ENCODE data around the gene AZGP1. TPM values are rescaled to one million over a fixed set of nuclear protein-coding genes. Genes with fewer than 3 reads are reported as not detected.
A peak's percentile ranks its signal among the peaks of the same experiment; 100 is the strongest.

The AZGP1 gene
- total RNA-seq (ENCODE audit: unreplicated experiment): not detected
- long read RNA-seq: 0 reads

DNA sequence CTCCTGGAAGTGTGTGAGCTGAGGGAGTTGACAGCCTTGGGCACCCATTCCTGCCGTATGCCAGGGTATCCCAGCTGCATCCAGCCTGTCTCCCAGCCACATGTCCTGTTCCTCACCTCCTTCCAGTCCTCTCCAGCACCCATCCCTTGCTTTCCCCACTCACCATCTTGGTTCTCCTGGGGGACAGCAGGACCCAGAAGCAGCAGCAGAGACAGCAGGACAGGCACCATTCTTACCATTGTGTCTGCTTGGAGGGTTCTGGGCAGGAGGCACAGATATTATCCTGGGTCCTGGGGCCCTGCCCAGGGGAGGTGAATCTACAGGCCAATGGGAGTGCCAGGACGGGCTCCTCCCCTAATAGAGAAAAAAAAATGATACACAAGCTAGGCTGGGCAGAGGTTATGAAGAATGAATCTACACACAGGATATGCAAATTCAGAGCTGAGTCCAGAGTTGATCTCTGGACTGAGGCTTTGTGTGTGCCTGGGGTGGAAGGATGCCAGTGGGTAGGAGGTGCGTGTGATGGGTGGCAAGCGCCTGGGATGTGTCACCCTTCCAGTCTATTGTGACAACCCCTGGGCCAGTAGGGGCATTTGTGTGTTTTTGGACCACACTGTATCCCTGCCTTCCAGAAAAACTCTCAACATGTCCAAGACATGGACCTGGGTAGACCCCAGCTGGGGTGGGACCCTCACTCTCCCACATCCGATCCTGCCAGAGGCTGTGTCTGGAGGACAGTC lies at the start of gene AZGP1:
Gene AZGP1, minus strand, starts transcription at position 250 of the 740 bp plus-strand sequence. Its CDS starts 11 bp downstream, at position 239.
- Mint-ChIP-seq H3K9me3 (ENCODE audit: unreplicated experiment) (no peaks in the 10 kb centered on the region), H3K4me3 (ENCODE audit: unreplicated experiment) (no peak within 1 kb of the TSS), H3K36me3 (ENCODE audit: low read depth, unreplicated experiment) (no peaks in the 10 kb centered on the region), H3K27ac (ENCODE audit: unreplicated experiment) (no peak within 1 kb of the TSS), H3K4me1 (ENCODE audit: unreplicated experiment) (no peaks in the 10 kb centered on the region), H3K27me3 (ENCODE audit: unreplicated experiment) (no peaks in the 10 kb centered on the region)
- DNase-seq (ENCODE audit: low spot score): no peak
- TF ChIP-seq, protein P1, sequence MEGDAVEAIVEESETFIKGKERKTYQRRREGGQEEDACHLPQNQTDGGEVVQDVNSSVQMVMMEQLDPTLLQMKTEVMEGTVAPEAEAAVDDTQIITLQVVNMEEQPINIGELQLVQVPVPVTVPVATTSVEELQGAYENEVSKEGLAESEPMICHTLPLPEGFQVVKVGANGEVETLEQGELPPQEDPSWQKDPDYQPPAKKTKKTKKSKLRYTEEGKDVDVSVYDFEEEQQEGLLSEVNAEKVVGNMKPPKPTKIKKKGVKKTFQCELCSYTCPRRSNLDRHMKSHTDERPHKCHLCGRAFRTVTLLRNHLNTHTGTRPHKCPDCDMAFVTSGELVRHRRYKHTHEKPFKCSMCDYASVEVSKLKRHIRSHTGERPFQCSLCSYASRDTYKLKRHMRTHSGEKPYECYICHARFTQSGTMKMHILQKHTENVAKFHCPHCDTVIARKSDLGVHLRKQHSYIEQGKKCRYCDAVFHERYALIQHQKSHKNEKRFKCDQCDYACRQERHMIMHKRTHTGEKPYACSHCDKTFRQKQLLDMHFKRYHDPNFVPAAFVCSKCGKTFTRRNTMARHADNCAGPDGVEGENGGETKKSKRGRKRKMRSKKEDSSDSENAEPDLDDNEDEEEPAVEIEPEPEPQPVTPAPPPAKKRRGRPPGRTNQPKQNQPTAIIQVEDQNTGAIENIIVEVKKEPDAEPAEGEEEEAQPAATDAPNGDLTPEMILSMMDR (IDR thresholded peaks at IDR 0.05; ENCODE audit: unreplicated experiment): no peak

DNA sequence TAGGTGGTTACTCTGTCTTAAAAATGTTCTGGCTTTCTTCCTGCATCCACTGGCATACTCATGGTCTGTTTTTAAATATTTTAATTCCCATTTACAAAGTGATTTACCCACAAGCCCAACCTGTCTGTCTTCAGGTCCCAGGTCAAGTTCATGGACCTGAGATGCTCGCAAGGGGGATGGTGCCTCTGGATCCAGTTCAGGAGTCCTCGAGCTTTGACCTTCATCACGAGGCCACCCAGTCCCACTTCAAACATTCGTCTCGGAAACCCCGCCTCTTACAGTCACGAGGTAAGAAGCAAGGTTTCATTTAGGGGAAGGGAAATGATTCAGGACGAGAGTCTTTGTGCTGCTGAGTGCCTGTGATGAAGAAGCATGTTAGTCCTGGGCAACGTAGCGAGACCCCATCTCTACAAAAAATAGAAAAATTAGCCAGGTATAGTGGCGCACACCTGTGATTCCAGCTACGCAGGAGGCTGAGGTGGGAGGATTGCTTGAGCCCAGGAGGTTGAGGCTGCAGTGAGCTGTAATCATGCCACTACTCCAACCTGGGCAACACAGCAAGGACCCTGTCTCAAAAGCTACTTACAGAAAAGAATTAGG lies 48.3 kb upstream of the AZGP1 start:
- peaks cover 32% of the 10 kb centered on the region for H3K36me3 Mint-ChIP-seq (ENCODE audit: low read depth, unreplicated experiment)
- no peak for DNase-seq (ENCODE audit: low spot score)
- peaks cover 4% of the 10 kb centered on the region for H3K4me1 Mint-ChIP-seq (ENCODE audit: unreplicated experiment)
- H3K27ac Mint-ChIP-seq (ENCODE audit: unreplicated experiment): no peak overlapping the region
- H3K4me3 Mint-ChIP-seq (ENCODE audit: unreplicated experiment): no peak overlapping the region
- H3K27me3 Mint-ChIP-seq (ENCODE audit: unreplicated experiment): peaks cover 2% of the 10 kb centered on the region
- H3K9me3 Mint-ChIP-seq (ENCODE audit: unreplicated experiment): no peaks in the 10 kb centered on the region
- TF ChIP-seq, protein P1 (IDR thresholded peaks at IDR 0.05; ENCODE audit: unreplicated experiment): no peak

DNA sequence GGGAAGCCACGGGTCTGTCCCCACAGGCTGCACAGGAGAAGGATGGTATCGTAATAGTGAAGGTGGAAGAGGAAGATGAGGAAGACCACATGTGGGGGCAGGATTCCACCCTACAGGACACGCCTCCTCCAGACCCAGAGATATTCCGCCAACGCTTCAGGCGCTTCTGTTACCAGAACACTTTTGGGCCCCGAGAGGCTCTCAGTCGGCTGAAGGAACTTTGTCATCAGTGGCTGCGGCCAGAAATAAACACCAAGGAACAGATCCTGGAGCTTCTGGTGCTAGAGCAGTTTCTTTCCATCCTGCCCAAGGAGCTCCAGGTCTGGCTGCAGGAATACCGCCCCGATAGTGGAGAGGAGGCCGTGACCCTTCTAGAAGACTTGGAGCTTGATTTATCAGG lies 47.7 kb upstream of the AZGP1 start:
- DNase-seq (ENCODE audit: low spot score): no peak
- Mint-ChIP-seq H3K27me3 (ENCODE audit: unreplicated experiment) (peaks cover 2% of the 10 kb centered on the region), H3K4me1 (ENCODE audit: unreplicated experiment) (peaks cover 4% of the 10 kb centered on the region), H3K9me3 (ENCODE audit: unreplicated experiment) (no peaks in the 10 kb centered on the region), H3K27ac (ENCODE audit: unreplicated experiment) (no peak overlapping the region), H3K4me3 (ENCODE audit: unreplicated experiment) (peak overlapping the region; percentile 54), H3K36me3 (ENCODE audit: low read depth, unreplicated experiment) (peaks cover 32% of the 10 kb centered on the region)
- TF ChIP-seq, protein P1 (IDR thresholded peaks at IDR 0.05; ENCODE audit: unreplicated experiment): no peak

DNA sequence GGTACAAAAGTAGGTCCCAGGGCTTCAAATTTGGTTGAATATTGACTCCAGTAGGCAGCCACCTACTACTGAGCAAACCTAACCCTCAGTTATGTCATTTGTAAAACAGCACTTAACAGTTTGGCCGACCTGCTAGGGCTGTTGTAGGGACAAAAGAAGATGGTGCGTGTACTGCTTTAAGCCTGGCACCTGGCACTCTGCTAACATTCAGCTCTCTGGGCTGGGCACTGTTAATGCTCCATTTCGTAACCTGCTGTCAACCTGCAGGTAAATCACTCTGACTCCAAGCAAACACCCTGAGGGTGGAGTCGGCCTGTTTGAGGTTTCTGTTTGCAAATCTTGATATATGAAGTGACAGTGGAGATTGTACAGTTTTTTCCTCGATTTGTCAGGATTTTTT lies 46.8 kb upstream of the AZGP1 start:
- Mint-ChIP-seq H3K27ac (ENCODE audit: unreplicated experiment) (no peak overlapping the region), H3K9me3 (ENCODE audit: unreplicated experiment) (no peaks in the 10 kb centered on the region), H3K4me3 (ENCODE audit: unreplicated experiment) (no peak overlapping the region), H3K36me3 (ENCODE audit: low read depth, unreplicated experiment) (peaks cover 36% of the 10 kb centered on the region), H3K27me3 (ENCODE audit: unreplicated experiment) (peaks cover 2% of the 10 kb centered on the region), H3K4me1 (ENCODE audit: unreplicated experiment) (peaks cover 4% of the 10 kb centered on the region)
- DNase-seq (ENCODE audit: low spot score): no peak
- TF ChIP-seq, protein P1 (IDR thresholded peaks at IDR 0.05; ENCODE audit: unreplicated experiment): no peak

DNA sequence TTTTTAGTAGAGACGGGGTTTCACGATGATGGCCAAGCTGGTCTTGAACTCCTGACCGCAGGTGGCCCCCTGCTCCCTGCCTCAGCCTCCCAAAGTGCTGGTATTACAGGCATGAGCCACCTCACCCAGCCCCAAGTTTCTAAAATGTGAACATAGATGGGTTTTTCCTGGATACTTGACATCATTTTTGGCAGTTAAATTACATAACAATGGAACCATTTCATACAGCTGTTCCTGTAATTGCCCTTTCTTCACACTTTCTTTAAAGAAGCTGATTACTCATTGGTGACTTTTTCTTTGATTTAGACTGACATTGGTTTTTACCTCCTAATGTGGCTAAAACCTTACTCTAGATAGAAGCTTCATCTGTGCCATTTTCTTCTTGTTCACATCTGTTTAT lies 45.5 kb upstream of the AZGP1 start:
- TF ChIP-seq, protein P1 (IDR thresholded peaks at IDR 0.05; ENCODE audit: unreplicated experiment): no peak
- Mint-ChIP-seq H3K27me3 (ENCODE audit: unreplicated experiment) (peaks cover 7% of the 10 kb centered on the region), H3K4me3 (ENCODE audit: unreplicated experiment) (no peak overlapping the region), H3K36me3 (ENCODE audit: low read depth, unreplicated experiment) (peaks cover 39% of the 10 kb centered on the region), H3K4me1 (ENCODE audit: unreplicated experiment) (peaks cover 9% of the 10 kb centered on the region), H3K9me3 (ENCODE audit: unreplicated experiment) (no peaks in the 10 kb centered on the region), H3K27ac (ENCODE audit: unreplicated experiment) (no peak overlapping the region)
- no peak for DNase-seq (ENCODE audit: low spot score)

Data from endothelial cell (in vitro differentiated cells).